GM13977 (cell line): Measurements from ENCODE around the gene LIMS1.
"Not testable (repeated sequence)": the region's sequence is repeated elsewhere in the genome, so short reads cannot be mapped to it uniquely, and the experiment has no call there.

Experiments
- DNase-seq: peaks from one replicate; pipeline ENCODE4 v3.0.0; 2012; ENCODE audit warnings: low spot score
- in situ Hi-C: fragments of 300-500 bp; cut with MboI; formaldehyde crosslinking; loops from one replicate; pipeline ENCODE4 v1.12.0; 2022; ENCODE audit warnings: low sequenced_read_pairs, low pct_unique_long_range_greater_than_20kb, mixed read lengths, inconsistent platforms; ENCODE audit not compliant: unreplicated experiment

LIMS1 gene

GRCh38 chr2:108655270-108655669 is 121.0 kb downstream of the LIMS1 start:
- in situ Hi-C loops, DNase-seq: not testable (repeated sequence)

- in situ Hi-C loops, DNase-seq: not testable (repeated sequence)
Measured at GRCh38 chr2:108656282-108656681, 122.0 kb downstream of the LIMS1 start.

GRCh38 chr2:108657517-108657916 is 123.2 kb downstream of the LIMS1 start:
- in situ Hi-C loops, DNase-seq: not testable (repeated sequence)

GRCh38 chr2:108658553-108658952 is 124.3 kb downstream of the LIMS1 start:
- in situ Hi-C loops, DNase-seq: not testable (repeated sequence)

GRCh38 chr2:108661493-108661892 is 127.2 kb downstream of the LIMS1 start:
- DNase-seq, in situ Hi-C loops: not testable (repeated sequence)

- DNase-seq, in situ Hi-C loops: not testable (repeated sequence)
Measured at GRCh38 chr2:108662207-108662612, 127.9 kb downstream of the LIMS1 start.

GRCh38 chr2:108663346-108663745 is 129.1 kb downstream of the LIMS1 start:
- DNase-seq, in situ Hi-C loops: not testable (repeated sequence)

GRCh38 chr2:108664089-108664488 is 129.8 kb downstream of the LIMS1 start:
- DNase-seq, in situ Hi-C loops: not testable (repeated sequence)

GRCh38 chr2:108664979-108665378 is 130.7 kb downstream of the LIMS1 start:
- in situ Hi-C loops, DNase-seq: not testable (repeated sequence)

GRCh38 chr2:108665975-108666374 is 131.7 kb downstream of the LIMS1 start:
- in situ Hi-C loops, DNase-seq: not testable (repeated sequence)

- DNase-seq, in situ Hi-C loops: not testable (repeated sequence)
Measured at GRCh38 chr2:108667140-108667539, 132.9 kb downstream of the LIMS1 start.

- DNase-seq, in situ Hi-C loops: not testable (repeated sequence)
Measured at GRCh38 chr2:108670282-108670681, 136.0 kb downstream of the LIMS1 start.

- DNase-seq, in situ Hi-C loops: not testable (repeated sequence)
Measured at GRCh38 chr2:108672200-108672805, 138.0 kb downstream of the LIMS1 start.

GRCh38 chr2:108676522-108676921 is 142.3 kb downstream of the LIMS1 start:
- DNase-seq, in situ Hi-C loops: not testable (repeated sequence)

GRCh38 chr2:108677239-108677744 is 143.0 kb downstream of the LIMS1 start:
- DNase-seq, in situ Hi-C loops: not testable (repeated sequence)

- DNase-seq, in situ Hi-C loops: not testable (repeated sequence)
Measured at GRCh38 chr2:108678198-108678651, 144.0 kb downstream of the LIMS1 start.

- DNase-seq, in situ Hi-C loops: not testable (repeated sequence)
Measured at GRCh38 chr2:108680805-108681204, 146.5 kb downstream of the LIMS1 start.

- DNase-seq, in situ Hi-C loops: not testable (repeated sequence)
Measured at GRCh38 chr2:108688818-108689756, 154.8 kb downstream of the LIMS1 start.
